HUES6 (cell line): ENCODE results near the gene S100A4.
"Not testable (repeated sequence)": the region's sequence is repeated elsewhere in the genome, so short reads cannot be mapped to it uniquely, and the experiment has no call there.

Experiments used
- H3K27ac ChIP-seq: 2 replicates; pipeline ENCODE4 v1.7.0; 2013; ENCODE audit warnings: low read depth, mild to moderate bottlenecking, low read length, inconsistent platforms
- H3K27me3 ChIP-seq: 2 replicates; pipeline ENCODE4 v1.6.1; 2013; ENCODE audit warnings: low read length; ENCODE audit not compliant: control insufficient read depth, insufficient read depth
- H3K36me3 ChIP-seq: 2 replicates; pipeline ENCODE4 v1.6.1; 2013; ENCODE audit warnings: low read length; ENCODE audit not compliant: control insufficient read depth, insufficient read depth
- H3K4me1 ChIP-seq: 2 replicates; pipeline ENCODE4 v1.6.1; 2013; ENCODE audit warnings: low read length; ENCODE audit not compliant: control insufficient read depth, insufficient read depth
- H3K4me3 ChIP-seq: 2 replicates; pipeline ENCODE4 v1.5.1; 2013; ENCODE audit warnings: low read depth, low read length
- H3K9ac ChIP-seq: one replicate; pipeline ENCODE4 v1.6.1; 2013; ENCODE audit warnings: mild to moderate bottlenecking, low read length
- H3K9me3 ChIP-seq: 2 replicates; pipeline ENCODE4 v1.6.1; 2013; ENCODE audit warnings: low read depth, low read length; ENCODE audit not compliant: control insufficient read depth, insufficient read depth

The S100A4 gene

DNA sequence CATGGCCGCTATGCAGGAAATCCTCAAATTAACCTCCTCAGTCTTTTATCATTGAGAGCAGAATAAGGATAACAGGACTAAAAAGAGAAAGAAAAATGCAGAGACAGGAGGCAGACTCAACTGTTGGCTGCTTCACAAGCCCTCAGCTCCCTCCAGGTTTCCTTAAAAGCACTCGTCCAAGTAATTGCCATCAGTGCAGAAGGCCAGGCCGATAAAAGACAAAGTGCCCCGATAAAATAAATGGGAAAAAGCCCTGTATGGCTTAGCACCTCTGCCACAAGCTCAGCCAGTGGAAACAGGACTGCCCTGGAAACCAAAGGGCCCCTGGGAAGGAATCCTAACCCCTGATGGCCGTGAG lies 17.9 kb downstream of the S100A4 start:
- H3K4me3 ChIP-seq: no peak overlapping the region
- no peaks in the 10 kb centered on the region for H3K36me3 ChIP-seq
- H3K27me3 ChIP-seq: no peaks in the 10 kb centered on the region
- H3K9ac ChIP-seq: no peak overlapping the region
- H3K4me1 ChIP-seq: peaks cover 25% of the 10 kb centered on the region
- no peak overlapping the region for H3K27ac ChIP-seq
- no peaks in the 10 kb centered on the region for H3K9me3 ChIP-seq

GRCh38 chr1:153527023-153527682 lies 18.5 kb downstream of the S100A4 start:
- H3K9me3 ChIP-seq: no peaks in the 10 kb centered on the region
- no peaks in the 10 kb centered on the region for H3K27me3 ChIP-seq
- no peak overlapping the region for H3K4me3 ChIP-seq
- no peak overlapping the region for H3K27ac ChIP-seq
- no peaks in the 10 kb centered on the region for H3K36me3 ChIP-seq
- no peak overlapping the region for H3K9ac ChIP-seq
- H3K4me1 ChIP-seq: peaks cover 21% of the 10 kb centered on the region

GRCh38 chr1:153526132-153526543 lies 19.5 kb downstream of the S100A4 start:
- no peaks in the 10 kb centered on the region for H3K9me3 ChIP-seq
- H3K4me1 ChIP-seq: peaks cover 21% of the 10 kb centered on the region
- H3K36me3 ChIP-seq: no peaks in the 10 kb centered on the region
- no peaks in the 10 kb centered on the region for H3K27me3 ChIP-seq
- H3K9ac ChIP-seq: no peak overlapping the region
- H3K4me3 ChIP-seq: no peak overlapping the region
- H3K27ac ChIP-seq: no peak overlapping the region

GRCh38 chr1:153525088-153525728 lies 20.4 kb downstream of the S100A4 start:
- Histone ChIP-seq H3K9ac (no peak overlapping the region), H3K4me1 (peaks cover 30% of the 10 kb centered on the region), H3K36me3 (no peaks in the 10 kb centered on the region), H3K27ac (no peak overlapping the region), H3K27me3 (peaks cover 5% of the 10 kb centered on the region), H3K9me3 (no peaks in the 10 kb centered on the region), H3K4me3 (no peak overlapping the region)

DNA sequence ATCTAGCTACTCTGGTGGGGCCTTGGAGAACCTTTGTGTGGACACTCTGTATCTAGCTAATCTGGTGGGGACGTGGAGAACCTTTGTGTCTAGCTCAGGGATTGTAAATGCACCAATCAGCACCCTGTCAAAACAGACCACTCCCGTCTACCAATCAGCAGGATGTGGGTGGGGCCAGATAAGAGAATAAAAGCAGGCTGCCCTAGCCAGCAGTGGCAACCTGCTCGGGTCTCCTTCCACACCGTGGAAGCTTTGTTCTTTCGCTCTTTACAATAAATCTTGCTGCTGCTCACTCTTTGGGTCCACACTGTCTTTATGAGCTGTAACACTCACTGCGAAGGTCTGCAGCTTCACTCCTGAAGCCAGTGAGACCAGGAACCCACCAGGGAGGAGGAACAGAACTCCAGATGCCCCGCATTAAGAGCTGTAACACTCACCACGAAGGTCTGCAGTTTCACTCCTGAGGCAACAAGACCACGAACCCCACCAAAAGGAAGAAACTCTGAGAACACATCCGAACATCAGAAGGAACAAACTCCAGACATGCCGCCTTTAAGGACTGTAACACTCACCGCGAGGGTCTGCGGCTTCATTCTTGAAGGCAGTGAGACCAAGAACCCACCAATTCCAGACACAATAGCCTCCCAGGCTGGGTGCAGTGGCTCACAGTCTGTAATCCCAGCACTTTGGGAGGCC lies 23.1 kb downstream of the S100A4 start:
- peaks cover 21% of the 10 kb centered on the region for H3K27me3 ChIP-seq
- H3K36me3 ChIP-seq: not testable (repeated sequence)
- peaks cover 29% of the 10 kb centered on the region for H3K4me1 ChIP-seq

DNA sequence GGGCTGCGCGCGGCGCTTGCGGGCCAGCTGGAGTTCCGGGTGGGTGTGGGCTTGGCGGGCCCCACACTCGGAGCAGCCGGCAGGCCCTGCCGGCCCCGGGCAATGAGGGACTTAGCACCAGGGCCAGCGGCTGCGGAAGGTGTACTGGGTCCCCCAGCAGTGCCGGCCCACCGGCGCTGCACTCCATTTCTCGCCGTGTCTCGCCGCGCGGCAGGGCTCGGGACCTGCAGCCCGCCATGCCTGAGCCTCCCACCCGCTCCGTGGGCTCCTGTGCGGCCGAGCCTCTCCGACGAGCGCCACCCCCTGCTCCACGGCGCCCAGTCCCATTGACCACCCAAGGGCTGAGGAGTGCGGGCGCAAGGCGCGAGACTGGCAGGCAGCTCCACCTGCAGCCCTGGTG lies 23.8 kb downstream of the S100A4 start:
- peaks cover 22% of the 10 kb centered on the region for H3K4me1 ChIP-seq
- H3K27me3 ChIP-seq: peaks cover 26% of the 10 kb centered on the region
- not testable (repeated sequence) for H3K4me3 ChIP-seq, H3K27ac ChIP-seq, H3K9me3 ChIP-seq, H3K9ac ChIP-seq, H3K36me3 ChIP-seq

More for the DNA sequence above, 23.1 kb downstream of the S100A4 start:
- H3K9me3 ChIP-seq, H3K9ac ChIP-seq, H3K4me3 ChIP-seq, H3K27ac ChIP-seq: not testable (repeated sequence)

- Histone ChIP-seq H3K4me1 (peaks cover 18% of the 10 kb centered on the region), H3K9me3 (no peaks in the 10 kb centered on the region), H3K4me3 (no peak overlapping the region), H3K27me3 (peaks cover 34% of the 10 kb centered on the region), H3K36me3 (no peaks in the 10 kb centered on the region), H3K27ac (no peak overlapping the region), H3K9ac (no peak overlapping the region)
Measured at GRCh38 chr1:153520818-153521476, 24.7 kb downstream of the S100A4 start.

DNA sequence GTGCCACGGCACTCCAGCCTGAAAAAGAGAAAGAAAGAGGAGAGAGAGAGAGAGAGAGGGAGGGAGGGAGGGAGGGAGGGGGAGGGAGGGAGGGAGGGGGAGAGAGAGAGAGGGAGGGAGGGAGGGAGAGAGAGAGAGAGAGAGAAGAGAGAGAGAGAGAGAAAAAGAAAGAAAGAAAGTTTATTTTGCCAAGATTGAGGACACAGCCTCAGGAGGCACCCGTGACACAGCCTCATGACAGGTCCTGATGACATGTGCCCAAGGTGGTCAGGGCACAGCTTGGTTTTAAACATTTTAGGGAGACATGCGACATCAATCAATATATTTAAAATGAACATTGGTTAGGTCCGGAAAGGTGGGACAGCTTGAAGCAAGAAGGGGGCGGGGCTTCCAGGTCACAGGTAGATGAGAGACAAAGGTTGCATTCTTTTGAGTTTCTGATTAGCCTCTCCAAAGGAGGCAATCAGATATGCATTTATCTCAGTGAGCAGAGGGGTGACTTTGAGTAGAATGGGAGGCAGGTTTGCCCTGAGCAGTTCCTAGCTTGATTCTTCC lies 25.4 kb downstream of the S100A4 start:
- H3K27ac ChIP-seq, H3K9me3 ChIP-seq, H3K9ac ChIP-seq, H3K4me3 ChIP-seq, H3K36me3 ChIP-seq: not testable (repeated sequence)
- peaks cover 41% of the 10 kb centered on the region for H3K27me3 ChIP-seq
- H3K4me1 ChIP-seq: peaks cover 18% of the 10 kb centered on the region

DNA sequence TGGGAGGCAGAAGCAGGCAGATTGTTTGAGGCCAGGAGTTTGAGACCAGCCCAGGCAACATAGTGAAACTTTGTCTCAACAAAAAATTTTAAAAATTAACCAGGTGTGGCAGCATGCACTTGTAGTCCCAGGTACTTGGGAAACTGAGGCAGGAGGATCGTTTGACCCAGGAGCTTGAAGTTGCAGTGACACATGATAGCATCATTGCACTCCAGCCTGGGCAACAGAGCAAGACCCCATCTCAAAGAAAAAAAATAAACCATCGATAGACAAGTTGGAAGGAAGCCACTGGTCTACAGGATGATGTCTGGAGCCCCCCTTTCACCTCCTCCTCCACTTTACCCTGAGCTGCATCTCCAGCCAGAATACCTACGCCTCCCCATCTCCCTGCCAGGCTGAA lies 26.4 kb downstream of the S100A4 start:
- H3K9ac ChIP-seq: no peak overlapping the region
- peaks cover 17% of the 10 kb centered on the region for H3K4me1 ChIP-seq
- no peak overlapping the region for H3K27ac ChIP-seq
- H3K27me3 ChIP-seq: peaks cover 50% of the 10 kb centered on the region
- no peaks in the 10 kb centered on the region for H3K36me3 ChIP-seq
- H3K4me3 ChIP-seq: no peak overlapping the region
- no peaks in the 10 kb centered on the region for H3K9me3 ChIP-seq

DNA sequence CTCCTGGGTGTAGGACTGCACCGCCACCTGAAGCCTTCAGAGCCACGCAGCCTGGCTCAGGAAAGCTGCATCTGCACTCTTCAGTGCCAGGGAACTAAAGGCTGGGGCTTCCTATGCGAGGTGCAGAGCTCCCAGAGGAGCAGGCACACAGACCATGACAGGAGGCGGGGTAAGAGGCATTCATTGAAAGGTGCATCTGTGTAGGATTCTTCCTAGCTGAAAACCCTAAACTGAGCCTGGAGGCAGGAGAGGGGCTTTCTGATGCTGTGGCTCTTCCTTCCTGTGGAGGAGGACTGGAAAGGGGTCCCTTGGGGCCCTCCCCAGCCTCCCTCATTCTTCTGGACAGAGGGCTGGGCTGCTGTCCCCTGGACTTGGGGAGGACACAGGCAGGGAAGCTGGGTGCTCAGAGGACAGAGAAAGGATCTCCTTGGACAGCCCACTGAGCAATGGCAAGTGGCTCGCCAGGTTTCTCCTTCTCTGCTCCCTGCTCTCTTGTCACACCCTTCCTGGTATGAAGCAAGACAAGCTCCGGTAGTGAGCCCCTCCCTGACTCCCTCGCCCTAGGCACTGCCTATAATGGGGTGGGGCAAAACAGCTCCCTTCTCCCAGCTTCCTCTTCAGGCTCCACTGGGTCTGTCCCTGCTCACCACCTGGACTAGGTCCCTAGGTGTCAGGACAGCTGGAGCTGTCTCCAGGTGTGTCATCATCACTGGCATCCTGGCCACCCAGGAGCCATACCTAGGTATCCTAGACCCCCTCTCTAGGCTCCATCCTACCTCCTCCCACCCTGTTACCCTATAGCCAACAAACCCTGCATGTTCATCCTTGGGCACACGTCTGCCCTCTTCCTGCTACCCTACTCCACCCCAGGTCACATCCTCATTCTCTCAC lies 29.9 kb downstream of the S100A4 start:
- H3K9me3 ChIP-seq: no peaks in the 10 kb centered on the region
- no peak overlapping the region for H3K9ac ChIP-seq
- H3K36me3 ChIP-seq: no peaks in the 10 kb centered on the region
- no peak overlapping the region for H3K27ac ChIP-seq
- H3K27me3 ChIP-seq: peaks cover 73% of the 10 kb centered on the region
- H3K4me1 ChIP-seq: peaks cover 13% of the 10 kb centered on the region
- H3K4me3 ChIP-seq: no peak overlapping the region
